HG02571 (cell line): ENCODE results near the gene MOXD1.

Experiments
- ATAC-seq: cut with Tn5 transposase; IDR thresholded peaks from one replicate; pipeline ENCODE4 v1.9.1; 2021; ENCODE audit warnings: mild to moderate bottlenecking, moderate library complexity; ENCODE audit not compliant: unreplicated experiment

Gene MOXD1

GRCh38 chr6:132246632-132247270 is 154.5 kb downstream of the MOXD1 start:
- ATAC-seq, result no peak

GRCh38 chr6:132246120-132246617 is 155.1 kb downstream of the MOXD1 start:
- no peak for ATAC-seq
